GM08714 (cell line): Measurements from ENCODE around the gene CROCC2.

Experiments
- H3K4me3 ChIP-seq: fragments of 200-500 bp; sonication (Bioruptor generic); 2 replicates; pipeline ENCODE4 v1.5.1; 2014; ENCODE audit warnings: mild to moderate bottlenecking, low read length, inconsistent platforms
- ZNF274 ChIP-seq: IDR thresholded peaks from 2 replicates; pipeline ENCODE4 v1.6.1; 2012; ENCODE audit warnings: mild to moderate bottlenecking, low read depth, low read length

Gene CROCC2

GRCh38 chr2:240982821-240983281 lies 76.7 kb downstream of the CROCC2 start:
- no peak overlapping the region for H3K4me3 ChIP-seq
- no peak for TF ChIP-seq ZNF274

GRCh38 chr2:240983361-240983995 lies 77.3 kb downstream of the CROCC2 start:
- H3K4me3 ChIP-seq: no peak overlapping the region
- no peak for TF ChIP-seq ZNF274

- no peak for TF ChIP-seq ZNF274
- no peak overlapping the region for H3K4me3 ChIP-seq
Measured at GRCh38 chr2:240983996-240984498, 77.9 kb downstream of the CROCC2 start.

- TF ChIP-seq ZNF274: no peak
- H3K4me3 ChIP-seq: no peak overlapping the region
Measured at GRCh38 chr2:240985881-240986786, 80.0 kb downstream of the CROCC2 start.

- H3K4me3 ChIP-seq: no peak overlapping the region
- no peak for TF ChIP-seq ZNF274
Measured at GRCh38 chr2:240986787-240987411, 80.8 kb downstream of the CROCC2 start.

- TF ChIP-seq ZNF274: no peak
- H3K4me3 ChIP-seq: no peak overlapping the region
Measured at GRCh38 chr2:240987588-240987987, 81.5 kb downstream of the CROCC2 start.

- no peak overlapping the region for H3K4me3 ChIP-seq
- no peak for TF ChIP-seq ZNF274
Measured at GRCh38 chr2:240988146-240988545, 82.0 kb downstream of the CROCC2 start.

GRCh38 chr2:240988571-240989271 lies 82.6 kb downstream of the CROCC2 start:
- no peak for TF ChIP-seq ZNF274
- no peak overlapping the region for H3K4me3 ChIP-seq

GRCh38 chr2:240989451-240990265 lies 83.5 kb downstream of the CROCC2 start:
- TF ChIP-seq ZNF274: no peak
- H3K4me3 ChIP-seq: no peak overlapping the region

GRCh38 chr2:240990266-240990529 lies 84.1 kb downstream of the CROCC2 start:
- no peak for TF ChIP-seq ZNF274
- H3K4me3 ChIP-seq: no peak overlapping the region

GRCh38 chr2:240990726-240991377 lies 84.7 kb downstream of the CROCC2 start:
- no peak overlapping the region for H3K4me3 ChIP-seq

GRCh38 chr2:240991378-240992263 lies 85.5 kb downstream of the CROCC2 start:
- H3K4me3 ChIP-seq: no peak overlapping the region
- no peak for TF ChIP-seq ZNF274

More at GRCh38 chr2:240990726-240991377, 84.7 kb downstream of the CROCC2 start:
- TF ChIP-seq ZNF274: no peak
